HEK293T (cell line): ENCODE results near the gene ZNF330.

Source experiments
- BHLHE40 ChIP-seq: fragments of 450-650 bp; IDR thresholded peaks from 2 replicates; pipeline ENCODE4 v1.6.1; 2016; ENCODE audit warnings: mild to moderate bottlenecking, moderate library complexity, borderline replicate concordance
- ELF4 ChIP-seq: fragments of 450-650 bp; IDR thresholded peaks from 2 replicates; pipeline ENCODE4 v1.6.1; 2017; ENCODE audit warnings: antibody characterized with exemption
- FOXA1 ChIP-seq: fragments of 450-650 bp; IDR thresholded peaks from 2 replicates; pipeline ENCODE4 v1.6.1; 2016; ENCODE audit warnings: mild to moderate bottlenecking
- FOXM1 ChIP-seq: fragments of 450-650 bp; IDR thresholded peaks from 2 replicates; pipeline ENCODE4 v1.6.1; 2017; ENCODE audit warnings: mild to moderate bottlenecking, borderline replicate concordance
- HDGF ChIP-seq: fragments of 450-650 bp; IDR thresholded peaks from 2 replicates; pipeline ENCODE4 v1.6.1; 2017; ENCODE audit warnings: antibody characterized with exemption, borderline replicate concordance
- NFRKB ChIP-seq: fragments of 450-650 bp; IDR thresholded peaks from 2 replicates; pipeline ENCODE4 v1.6.1; 2016; ENCODE audit warnings: mild to moderate bottlenecking, moderate library complexity

DNA sequence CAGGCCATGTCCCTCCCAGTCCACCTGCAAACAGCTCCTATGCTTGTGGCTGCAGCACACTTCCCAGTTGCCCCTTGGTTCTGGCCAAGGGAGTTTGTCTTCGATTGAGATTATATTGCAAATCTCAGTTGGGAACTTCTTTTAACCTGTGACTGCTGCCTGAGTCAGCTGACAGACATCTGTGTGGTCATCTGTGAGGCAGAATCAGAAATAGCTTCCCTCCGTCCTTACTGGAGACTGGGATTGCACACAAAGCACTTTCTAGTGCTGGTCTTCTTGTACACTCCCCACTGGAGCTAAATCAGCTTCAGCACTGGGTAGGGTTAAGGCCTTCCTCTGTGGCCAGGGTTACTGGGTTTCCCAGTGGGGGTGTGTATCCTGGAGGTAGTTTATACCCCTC, 34.3 kb downstream of the ZNF330 start:
- no peak for TF ChIP-seq NFRKB
- TF ChIP-seq HDGF: no peak
- TF ChIP-seq BHLHE40: no peak
- TF ChIP-seq FOXA1: no peak
- no peak for TF ChIP-seq FOXM1
- no peak for TF ChIP-seq ELF4
